ENCODE data around the gene GPR176. TPM values are rescaled to one million over a fixed set of nuclear protein-coding genes. Genes with fewer than 3 reads are reported as not detected.
"Not testable (repeated sequence)": the region's sequence is repeated elsewhere in the genome, so short reads cannot be mapped to it uniquely, and the experiment has no call there.

The GPR176 gene
- polyA plus RNA-seq, 1 donor = 9.4 TPM

- Histone ChIP-seq H3K36me3 (ENCODE audit: control insufficient read depth, insufficient read depth, low read length) (no peaks in the 10 kb centered on the region), H3K27ac (ENCODE audit: low read length) (no peak overlapping the region), H3K4me1 (ENCODE audit: control insufficient read depth, insufficient read depth, low read length) (no peaks in the 10 kb centered on the region), H3K4me3 (ENCODE audit: low read length) (no peak overlapping the region), H3K9me3 (ENCODE audit: control insufficient read depth, low read depth, low read length) (no peaks in the 10 kb centered on the region), H3K27me3 (ENCODE audit: control insufficient read depth, insufficient read depth, low read length) (peaks cover 18% of the 10 kb centered on the region)
- no CpG with 5 or more reads among the region's 2 CpGs for WGBS (ENCODE audit: insufficient coverage, low lambda C conversion rate)
- DNase-seq = no peak
Measured at GRCh38 chr15:39823634-39824033, 96.4 kb downstream of the GPR176 start.

GRCh38 chr15:39820050-39820602, 99.9 kb downstream of the GPR176 start:
- H3K27me3 ChIP-seq (ENCODE audit: control insufficient read depth, insufficient read depth, low read length) = peaks cover 2% of the 10 kb centered on the region
- no peaks in the 10 kb centered on the region for H3K9me3 ChIP-seq (ENCODE audit: control insufficient read depth, low read depth, low read length)
- H3K4me1 ChIP-seq (ENCODE audit: control insufficient read depth, insufficient read depth, low read length) = no peaks in the 10 kb centered on the region
- 100% methylated on average over 1 of the region's 3 CpGs for WGBS (ENCODE audit: insufficient coverage, low lambda C conversion rate)
- no peak for DNase-seq
- no peak overlapping the region for H3K4me3 ChIP-seq (ENCODE audit: low read length)
- H3K36me3 ChIP-seq (ENCODE audit: control insufficient read depth, insufficient read depth, low read length) = no peaks in the 10 kb centered on the region
- no peak overlapping the region for H3K27ac ChIP-seq (ENCODE audit: low read length)

DNA sequence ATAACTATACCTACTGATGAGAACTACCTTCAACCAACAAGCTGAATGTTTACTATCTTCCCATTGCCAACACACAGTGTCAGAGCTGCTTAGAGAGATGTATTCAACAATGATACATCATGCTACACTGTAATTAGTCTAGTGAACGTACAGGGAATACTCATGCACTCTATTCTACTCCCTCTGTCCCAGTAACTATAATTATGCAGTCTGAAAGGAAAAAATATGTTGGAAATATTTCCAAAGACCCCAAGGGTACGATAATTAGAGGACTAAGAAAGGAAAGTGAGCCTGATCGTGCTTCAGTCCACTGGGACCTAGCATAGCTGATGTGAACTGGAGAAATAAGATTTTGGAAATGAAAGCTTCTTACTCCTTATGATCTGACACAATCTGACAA, 100.5 kb downstream of the GPR176 start:
- H3K9me3 ChIP-seq (ENCODE audit: control insufficient read depth, low read depth, low read length) = no peaks in the 10 kb centered on the region
- no peak overlapping the region for H3K27ac ChIP-seq (ENCODE audit: low read length)
- no peak for DNase-seq
- H3K27me3 ChIP-seq (ENCODE audit: control insufficient read depth, insufficient read depth, low read length) = peaks cover 2% of the 10 kb centered on the region
- no peak overlapping the region for H3K4me3 ChIP-seq (ENCODE audit: low read length)
- no peaks in the 10 kb centered on the region for H3K36me3 ChIP-seq (ENCODE audit: control insufficient read depth, insufficient read depth, low read length)
- no peaks in the 10 kb centered on the region for H3K4me1 ChIP-seq (ENCODE audit: control insufficient read depth, insufficient read depth, low read length)
- WGBS (ENCODE audit: insufficient coverage, low lambda C conversion rate) = 100% methylated on average over 2 of the region's 3 CpGs

- no peak for DNase-seq
- no peak overlapping the region for H3K4me3 ChIP-seq (ENCODE audit: low read length)
- no peaks in the 10 kb centered on the region for H3K4me1 ChIP-seq (ENCODE audit: control insufficient read depth, insufficient read depth, low read length)
- peaks cover 2% of the 10 kb centered on the region for H3K27me3 ChIP-seq (ENCODE audit: control insufficient read depth, insufficient read depth, low read length)
- H3K9me3 ChIP-seq (ENCODE audit: control insufficient read depth, low read depth, low read length) = no peaks in the 10 kb centered on the region
- no peak overlapping the region for H3K27ac ChIP-seq (ENCODE audit: low read length)
- no peaks in the 10 kb centered on the region for H3K36me3 ChIP-seq (ENCODE audit: control insufficient read depth, insufficient read depth, low read length)
Measured at GRCh38 chr15:39817892-39818291, 102.2 kb downstream of the GPR176 start.

DNA sequence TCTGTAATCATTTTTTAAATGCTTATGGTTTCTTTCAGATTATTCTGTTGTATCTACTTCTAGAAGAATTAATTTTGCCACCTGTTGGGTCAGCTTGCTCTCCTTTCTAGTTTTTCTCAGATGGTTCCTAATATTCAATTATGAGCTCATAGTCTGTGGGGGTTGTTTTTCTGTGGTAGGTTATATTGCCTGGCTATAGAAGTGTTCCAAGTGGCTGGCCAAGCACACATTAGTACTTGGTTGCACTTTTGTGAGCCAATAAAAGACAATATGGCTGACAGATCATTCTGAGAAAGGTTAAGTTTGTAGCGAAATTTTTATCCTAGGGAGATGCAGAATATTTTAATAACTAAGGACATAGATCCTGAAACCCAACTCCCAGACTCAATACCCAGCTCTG, 105.6 kb downstream of the GPR176 start:
- Histone ChIP-seq H3K27me3 (ENCODE audit: control insufficient read depth, insufficient read depth, low read length) (peaks cover 2% of the 10 kb centered on the region), H3K36me3 (ENCODE audit: control insufficient read depth, insufficient read depth, low read length) (no peaks in the 10 kb centered on the region), H3K4me1 (ENCODE audit: control insufficient read depth, insufficient read depth, low read length) (no peaks in the 10 kb centered on the region), H3K27ac (ENCODE audit: low read length) (no peak overlapping the region), H3K4me3 (ENCODE audit: low read length) (no peak overlapping the region), H3K9me3 (ENCODE audit: control insufficient read depth, low read depth, low read length) (no peaks in the 10 kb centered on the region)
- no CpG with 5 or more reads among the region's 1 CpG for WGBS (ENCODE audit: insufficient coverage, low lambda C conversion rate)
- DNase-seq = no peak

DNA sequence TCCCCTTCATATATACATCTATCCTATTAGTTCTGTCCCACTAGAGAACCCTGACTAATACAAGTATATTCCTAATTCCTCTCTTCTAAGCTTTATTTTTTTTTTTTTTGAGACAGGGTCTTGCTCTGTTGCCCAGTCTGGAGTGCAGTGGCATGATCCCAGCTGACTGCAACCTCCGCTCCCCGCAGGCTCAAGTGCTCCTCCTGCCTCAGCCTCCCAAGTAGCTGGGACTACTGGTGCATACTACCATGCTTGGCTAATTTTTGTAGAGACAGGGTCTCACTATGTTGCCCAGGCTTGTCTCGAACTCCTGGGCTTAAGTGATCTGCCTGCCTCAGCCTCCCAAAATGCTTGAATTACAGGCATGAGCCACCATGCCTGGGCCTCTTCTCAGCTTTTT, 107.4 kb downstream of the GPR176 start:
- not testable (repeated sequence) for H3K4me1 ChIP-seq (ENCODE audit: control insufficient read depth, insufficient read depth, low read length); H3K27me3 ChIP-seq (ENCODE audit: control insufficient read depth, insufficient read depth, low read length); H3K27ac ChIP-seq (ENCODE audit: low read length); H3K4me3 ChIP-seq (ENCODE audit: low read length); H3K9me3 ChIP-seq (ENCODE audit: control insufficient read depth, low read depth, low read length); DNase-seq; H3K36me3 ChIP-seq (ENCODE audit: control insufficient read depth, insufficient read depth, low read length)
- WGBS (ENCODE audit: insufficient coverage, low lambda C conversion rate) = no CpG with 5 or more reads among the region's 3 CpGs

GRCh38 chr15:39808909-39809308, 111.2 kb downstream of the GPR176 start:
- Histone ChIP-seq H3K27ac (ENCODE audit: low read length) (no peak overlapping the region), H3K36me3 (ENCODE audit: control insufficient read depth, insufficient read depth, low read length) (no peaks in the 10 kb centered on the region), H3K27me3 (ENCODE audit: control insufficient read depth, insufficient read depth, low read length) (peaks cover 2% of the 10 kb centered on the region), H3K9me3 (ENCODE audit: control insufficient read depth, low read depth, low read length) (no peaks in the 10 kb centered on the region), H3K4me3 (ENCODE audit: low read length) (no peak overlapping the region), H3K4me1 (ENCODE audit: control insufficient read depth, insufficient read depth, low read length) (no peaks in the 10 kb centered on the region)
- DNase-seq = no peak
- WGBS (ENCODE audit: insufficient coverage, low lambda C conversion rate) = 38% methylated on average over 1 of the region's 3 CpGs

GRCh38 chr15:39807791-39808190, 112.3 kb downstream of the GPR176 start:
- H3K9me3 ChIP-seq (ENCODE audit: control insufficient read depth, low read depth, low read length) = no peaks in the 10 kb centered on the region
- H3K4me1 ChIP-seq (ENCODE audit: control insufficient read depth, insufficient read depth, low read length) = no peaks in the 10 kb centered on the region
- no peak for DNase-seq
- WGBS (ENCODE audit: insufficient coverage, low lambda C conversion rate) = 40% methylated on average over 1 of the region's 4 CpGs
- no peak overlapping the region for H3K4me3 ChIP-seq (ENCODE audit: low read length)
- H3K27ac ChIP-seq (ENCODE audit: low read length) = no peak overlapping the region
- H3K36me3 ChIP-seq (ENCODE audit: control insufficient read depth, insufficient read depth, low read length) = no peaks in the 10 kb centered on the region
- peaks cover 2% of the 10 kb centered on the region for H3K27me3 ChIP-seq (ENCODE audit: control insufficient read depth, insufficient read depth, low read length)

DNA sequence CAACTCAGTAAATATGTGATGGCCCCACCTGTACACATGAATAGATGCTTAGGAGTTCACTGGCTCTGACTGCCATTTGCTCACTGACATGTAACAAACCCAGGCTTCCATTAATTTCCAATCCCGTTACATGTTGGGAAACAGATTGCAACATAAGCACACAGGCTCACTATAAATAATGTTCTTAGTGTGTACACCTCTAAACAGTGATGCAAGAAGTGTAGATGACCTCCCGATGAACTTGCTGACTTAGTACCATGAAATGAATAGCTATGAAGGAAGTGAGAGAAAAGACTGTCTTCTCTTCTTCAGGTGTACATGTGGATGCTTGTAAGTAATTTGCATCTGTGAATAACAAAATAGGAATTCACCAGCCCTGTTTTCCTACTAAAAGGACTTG, 116.0 kb downstream of the GPR176 start:
- no peak overlapping the region for H3K4me3 ChIP-seq (ENCODE audit: low read length)
- no peaks in the 10 kb centered on the region for H3K4me1 ChIP-seq (ENCODE audit: control insufficient read depth, insufficient read depth, low read length)
- H3K9me3 ChIP-seq (ENCODE audit: control insufficient read depth, low read depth, low read length) = no peaks in the 10 kb centered on the region
- peak; percentile 46 to 51 for DNase-seq
- no peak overlapping the region for H3K27ac ChIP-seq (ENCODE audit: low read length)
- WGBS (ENCODE audit: insufficient coverage, low lambda C conversion rate) = 67% methylated on average over 1 of the region's 2 CpGs
- H3K27me3 ChIP-seq (ENCODE audit: control insufficient read depth, insufficient read depth, low read length) = peaks cover 2% of the 10 kb centered on the region
- H3K36me3 ChIP-seq (ENCODE audit: control insufficient read depth, insufficient read depth, low read length) = no peaks in the 10 kb centered on the region

- peaks cover under 1% of the 10 kb centered on the region for H3K27me3 ChIP-seq (ENCODE audit: control insufficient read depth, insufficient read depth, low read length)
Measured at GRCh38 chr15:39803016-39803415, 117.0 kb downstream of the GPR176 start.

GRCh38 chr15:39801641-39802309, 118.3 kb downstream of the GPR176 start:
- no peak for DNase-seq
- Histone ChIP-seq H3K27me3 (ENCODE audit: control insufficient read depth, insufficient read depth, low read length) (no peaks in the 10 kb centered on the region), H3K4me1 (ENCODE audit: control insufficient read depth, insufficient read depth, low read length) (no peaks in the 10 kb centered on the region), H3K9me3 (ENCODE audit: control insufficient read depth, low read depth, low read length) (no peaks in the 10 kb centered on the region), H3K27ac (ENCODE audit: low read length) (no peak overlapping the region), H3K4me3 (ENCODE audit: low read length) (no peak overlapping the region), H3K36me3 (ENCODE audit: control insufficient read depth, insufficient read depth, low read length) (no peaks in the 10 kb centered on the region)
- no CpG with 5 or more reads among the region's 19 CpGs for WGBS (ENCODE audit: insufficient coverage, low lambda C conversion rate)

More at GRCh38 chr15:39803016-39803415, 117.0 kb downstream of the GPR176 start:
- Histone ChIP-seq H3K27ac (ENCODE audit: low read length) (no peak overlapping the region), H3K9me3 (ENCODE audit: control insufficient read depth, low read depth, low read length) (no peaks in the 10 kb centered on the region), H3K36me3 (ENCODE audit: control insufficient read depth, insufficient read depth, low read length) (no peaks in the 10 kb centered on the region), H3K4me1 (ENCODE audit: control insufficient read depth, insufficient read depth, low read length) (no peaks in the 10 kb centered on the region), H3K4me3 (ENCODE audit: low read length) (no peak overlapping the region)
- 80% methylated on average over 1 of the region's 4 CpGs for WGBS (ENCODE audit: insufficient coverage, low lambda C conversion rate)
- no peak for DNase-seq

All from large intestine (tissue), 3 donors.